HEK293T (cell line): Measurements from ENCODE around the gene ANKDD1B.

Experiments used
- BHLHE40 ChIP-seq: fragments of 450-650 bp; IDR thresholded peaks from 2 replicates; pipeline ENCODE4 v1.6.1; 2016; ENCODE audit warnings: mild to moderate bottlenecking, moderate library complexity, borderline replicate concordance
- CTBP1 ChIP-seq: fragments of 450-650 bp; IDR thresholded peaks from 2 replicates; pipeline ENCODE4 v1.6.1; 2016; ENCODE audit warnings: borderline replicate concordance
- FOXA1 ChIP-seq: fragments of 450-650 bp; IDR thresholded peaks from 2 replicates; pipeline ENCODE4 v1.6.1; 2016; ENCODE audit warnings: mild to moderate bottlenecking
- FOXK2 ChIP-seq: fragments of 450-650 bp; IDR thresholded peaks from 2 replicates; pipeline ENCODE4 v1.6.1; 2016; ENCODE audit warnings: mild to moderate bottlenecking
- FOXM1 ChIP-seq: fragments of 450-650 bp; IDR thresholded peaks from 2 replicates; pipeline ENCODE4 v1.6.1; 2017; ENCODE audit warnings: mild to moderate bottlenecking, borderline replicate concordance
- L3MBTL2 ChIP-seq: fragments of 450-650 bp; conservative IDR thresholded peaks from 2 replicates; pipeline ENCODE4 v1.6.1; 2016; ENCODE audit warnings: mild to moderate bottlenecking
- LEF1 ChIP-seq: fragments of 450-650 bp; IDR thresholded peaks from 2 replicates; pipeline ENCODE4 v1.6.1; 2017; ENCODE audit warnings: mild to moderate bottlenecking, borderline replicate concordance
- NFRKB ChIP-seq: fragments of 450-650 bp; IDR thresholded peaks from 2 replicates; pipeline ENCODE4 v1.6.1; 2016; ENCODE audit warnings: mild to moderate bottlenecking, moderate library complexity
- PKNOX1 ChIP-seq: fragments of 450-650 bp; IDR thresholded peaks from 2 replicates; pipeline ENCODE4 v1.6.1; 2016
- SP1 ChIP-seq: fragments of 450-650 bp; IDR thresholded peaks from 2 replicates; pipeline ENCODE4 v1.6.1; 2017
- SUZ12 ChIP-seq: fragments of 450-650 bp; IDR thresholded peaks from 2 replicates; pipeline ENCODE4 v1.6.1; 2016; ENCODE audit warnings: mild to moderate bottlenecking
- TARDBP ChIP-seq: fragments of 450-650 bp; IDR thresholded peaks from 2 replicates; pipeline ENCODE4 v1.6.1; 2016
- ZNF384 ChIP-seq: fragments of 450-650 bp; IDR thresholded peaks from 2 replicates; pipeline ENCODE4 v1.6.1; 2016

- TF ChIP-seq ZNF384 (no peak), SP1 (no peak), BHLHE40 (no peak), FOXA1 (no peak), NFRKB (no peak), CTBP1 (no peak), FOXM1 (no peak), TARDBP (no peak), SUZ12 (no peak), LEF1 (no peak), PKNOX1 (no peak), L3MBTL2 (no peak), FOXK2 (no peak)
Measured at GRCh38 chr5:75616971-75617621, 5.8 kb downstream of the ANKDD1B start.
